ENCODE data around the gene VPS11.
"Not testable (repeated sequence)": the region's sequence is repeated elsewhere in the genome, so short reads cannot be mapped to it uniquely, and the experiment has no call there.

The VPS11 gene

DNA sequence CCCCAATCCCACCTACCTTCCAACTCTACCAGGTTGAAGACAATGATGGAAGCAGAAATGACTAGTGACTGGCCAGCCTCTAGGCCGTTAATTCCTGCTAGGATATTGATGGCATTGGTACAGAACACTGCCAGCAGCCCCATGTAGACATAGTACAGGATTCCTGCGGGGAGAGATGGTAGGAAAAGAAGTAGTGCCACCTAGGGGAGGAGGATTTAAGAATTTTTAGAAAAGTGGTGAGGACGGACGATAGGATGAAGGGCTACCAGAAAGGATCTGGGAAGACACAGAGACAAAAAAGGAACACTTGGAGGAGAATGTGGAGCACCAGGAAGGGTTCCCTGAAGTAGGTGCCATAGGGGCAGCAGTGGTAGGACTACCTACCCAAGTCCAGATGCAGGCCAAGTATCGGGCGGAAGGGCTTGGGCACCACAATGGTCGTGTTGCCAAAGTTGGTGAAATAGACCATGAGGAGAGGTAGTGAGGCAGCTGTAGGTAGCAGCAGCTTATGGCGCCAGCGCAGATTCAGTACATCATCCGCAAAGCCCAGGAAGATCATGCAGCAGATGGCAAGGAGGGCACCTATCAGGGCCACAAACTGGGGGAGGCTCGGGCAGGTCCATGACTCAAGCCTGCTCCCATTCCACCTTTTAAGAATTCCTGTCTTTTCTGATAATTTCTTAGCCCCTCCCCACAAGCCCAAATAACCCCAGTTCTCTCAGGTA, 32.8 kb downstream of the VPS11 start:
- no peak for TF ChIP-seq EZH2phosphoT487 (IDR thresholded peaks at IDR 0.05; ENCODE audit: borderline replicate concordance)
- TF ChIP-seq, protein P1, sequence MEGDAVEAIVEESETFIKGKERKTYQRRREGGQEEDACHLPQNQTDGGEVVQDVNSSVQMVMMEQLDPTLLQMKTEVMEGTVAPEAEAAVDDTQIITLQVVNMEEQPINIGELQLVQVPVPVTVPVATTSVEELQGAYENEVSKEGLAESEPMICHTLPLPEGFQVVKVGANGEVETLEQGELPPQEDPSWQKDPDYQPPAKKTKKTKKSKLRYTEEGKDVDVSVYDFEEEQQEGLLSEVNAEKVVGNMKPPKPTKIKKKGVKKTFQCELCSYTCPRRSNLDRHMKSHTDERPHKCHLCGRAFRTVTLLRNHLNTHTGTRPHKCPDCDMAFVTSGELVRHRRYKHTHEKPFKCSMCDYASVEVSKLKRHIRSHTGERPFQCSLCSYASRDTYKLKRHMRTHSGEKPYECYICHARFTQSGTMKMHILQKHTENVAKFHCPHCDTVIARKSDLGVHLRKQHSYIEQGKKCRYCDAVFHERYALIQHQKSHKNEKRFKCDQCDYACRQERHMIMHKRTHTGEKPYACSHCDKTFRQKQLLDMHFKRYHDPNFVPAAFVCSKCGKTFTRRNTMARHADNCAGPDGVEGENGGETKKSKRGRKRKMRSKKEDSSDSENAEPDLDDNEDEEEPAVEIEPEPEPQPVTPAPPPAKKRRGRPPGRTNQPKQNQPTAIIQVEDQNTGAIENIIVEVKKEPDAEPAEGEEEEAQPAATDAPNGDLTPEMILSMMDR (conservative IDR thresholded peaks at IDR 0.05; ENCODE audit: low read length): peak; percentile 72
- Histone ChIP-seq H3K9me3 (ENCODE audit: insufficient read depth, low read depth, low read length) (no peaks in the 10 kb centered on the region), H4K20me1 (ENCODE audit: insufficient read depth, low read length, poor library complexity, severe bottlenecking) (no peaks in the 10 kb centered on the region), H3K9ac (ENCODE audit: low read depth, low read length, poor library complexity, severe bottlenecking) (peak overlapping the region; percentile 84), H3K4me2 (ENCODE audit: low read depth, low read length, poor library complexity, severe bottlenecking) (peak overlapping the region; percentile 99), H3K36me3 (ENCODE audit: insufficient read depth, low read length) (peaks cover 19% of the 10 kb centered on the region; the same call in 1 of the 2 replicates), H2AFZ (ENCODE audit: low read length) (peak overlapping the region; percentile 22; the same call in 1 of the 2 replicates), H3K79me2 (ENCODE audit: insufficient read depth, low read length) (peaks cover 55% of the 10 kb centered on the region), H3K4me1 (ENCODE audit: insufficient read depth, low read length, poor library complexity, severe bottlenecking) (peaks cover 23% of the 10 kb centered on the region), H3F3A (ENCODE audit: low read depth) (no peaks in the 10 kb centered on the region), H3K9me2 (replicated peaks; ENCODE audit: low read depth, low read length) (no peaks in the 10 kb centered on the region), H3K27me3 (ENCODE audit: insufficient read depth, low read length, poor library complexity, severe bottlenecking) (no peaks in the 10 kb centered on the region), H3K4me3 (ENCODE audit: low read length, poor library complexity, severe bottlenecking) (peak overlapping the region; percentile 88)

DNA sequence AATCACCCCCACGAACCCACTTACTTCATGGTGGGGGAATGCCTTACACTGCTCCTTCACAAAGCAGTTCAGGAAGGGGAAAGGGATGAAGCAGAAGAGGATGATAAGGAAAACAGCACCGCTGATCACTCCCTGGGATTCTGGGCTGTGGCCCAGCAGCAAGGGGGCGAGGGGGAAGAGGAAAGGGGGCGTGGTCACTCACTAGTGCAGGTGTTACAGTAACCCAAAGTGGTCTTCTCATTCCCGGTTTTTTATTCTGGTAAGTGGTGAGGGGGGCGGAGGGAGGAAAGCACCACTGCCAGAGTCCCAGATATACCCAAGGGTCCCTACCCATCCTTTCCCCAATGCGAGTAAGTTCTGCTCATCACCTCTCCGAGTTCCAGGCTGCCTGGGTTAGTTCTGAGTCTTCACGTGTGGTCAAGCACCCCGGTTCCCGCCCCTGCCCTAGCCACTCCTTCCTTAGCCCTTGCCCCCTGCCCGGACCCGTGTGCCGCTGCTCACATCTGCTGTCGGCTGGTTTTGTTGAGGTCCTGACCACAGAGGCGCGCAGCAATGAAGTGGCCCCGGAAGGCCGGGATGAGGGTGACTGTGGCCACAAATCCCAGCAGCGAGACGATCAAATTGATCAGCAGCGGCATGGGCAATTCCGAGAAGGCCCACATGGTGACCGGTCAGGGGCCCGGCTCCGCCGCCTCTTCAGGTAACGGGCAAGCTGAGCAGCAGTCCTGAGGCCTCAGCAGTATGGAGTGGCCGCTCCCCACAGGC, 33.6 kb downstream of the VPS11 start:
- no peaks in the 10 kb centered on the region for H4K20me1 ChIP-seq (ENCODE audit: insufficient read depth, low read length, poor library complexity, severe bottlenecking)
- peaks cover 24% of the 10 kb centered on the region for H3K4me1 ChIP-seq (ENCODE audit: insufficient read depth, low read length, poor library complexity, severe bottlenecking)
- TF ChIP-seq, protein P1 (conservative IDR thresholded peaks at IDR 0.05; ENCODE audit: low read length): no peak
- no peak for TF ChIP-seq EZH2phosphoT487 (IDR thresholded peaks at IDR 0.05; ENCODE audit: borderline replicate concordance)
- H3K9me3 ChIP-seq (ENCODE audit: insufficient read depth, low read depth, low read length): no peaks in the 10 kb centered on the region
- peaks cover 19% of the 10 kb centered on the region; the same call in 1 of the 2 replicates for H3K36me3 ChIP-seq (ENCODE audit: insufficient read depth, low read length)
- no peaks in the 10 kb centered on the region for H3K27me3 ChIP-seq (ENCODE audit: insufficient read depth, low read length, poor library complexity, severe bottlenecking)
- H2AFZ ChIP-seq (ENCODE audit: low read length): peak overlapping the region; percentile 91
- H3K4me3 ChIP-seq (ENCODE audit: low read length, poor library complexity, severe bottlenecking): peak overlapping the region; percentile 88
- no peaks in the 10 kb centered on the region for H3F3A ChIP-seq (ENCODE audit: low read depth)
- H3K9ac ChIP-seq (ENCODE audit: low read depth, low read length, poor library complexity, severe bottlenecking): peak overlapping the region; percentile 84
- peak overlapping the region; percentile 99 for H3K4me2 ChIP-seq (ENCODE audit: low read depth, low read length, poor library complexity, severe bottlenecking)
- no peaks in the 10 kb centered on the region for H3K9me2 ChIP-seq (replicated peaks; ENCODE audit: low read depth, low read length)
- H3K79me2 ChIP-seq (ENCODE audit: insufficient read depth, low read length): peaks cover 51% of the 10 kb centered on the region

DNA sequence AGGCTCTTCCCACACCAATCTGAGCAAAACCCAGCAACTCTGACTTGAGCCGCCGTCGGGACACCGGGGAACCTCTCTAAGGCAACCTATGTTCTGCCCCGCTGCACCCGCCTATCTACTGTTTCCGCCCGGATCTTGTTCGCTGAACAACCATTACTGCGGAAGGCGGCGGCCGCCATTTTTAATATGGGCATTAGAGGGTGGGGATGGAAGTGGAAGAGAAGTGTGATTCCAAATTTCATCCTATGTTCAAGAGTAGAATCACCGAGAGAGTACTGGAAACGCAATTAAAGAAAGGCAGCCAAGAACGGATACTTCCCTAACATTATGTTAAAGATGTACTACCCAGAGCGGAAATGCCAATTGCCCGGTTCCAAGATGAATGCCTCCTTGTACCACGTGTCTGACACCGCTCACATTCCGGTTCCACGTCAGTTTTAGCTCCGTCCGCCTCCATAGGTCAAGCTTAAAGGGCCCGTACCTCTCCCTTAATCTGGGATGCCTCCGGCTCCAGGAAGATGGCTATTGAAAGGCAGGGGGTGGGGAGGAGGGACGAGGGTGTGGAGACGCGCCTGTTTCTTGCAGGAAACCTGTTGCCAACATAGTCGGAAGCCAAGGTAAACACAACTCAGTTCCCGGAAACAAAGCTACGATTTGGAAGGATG, 34.3 kb downstream of the VPS11 start, which contains the start of gene DPAGT1:
DPAGT1 (minus strand) TSS at position 95 of the 665 bp plus-strand sequence. CDS start 198 bp downstream, outside the sequence.
- Histone ChIP-seq H3K4me2 (ENCODE audit: low read depth, low read length, poor library complexity, severe bottlenecking) (peak within 1 kb of the TSS; percentile 99), H3K9me3 (ENCODE audit: insufficient read depth, low read depth, low read length) (no peaks in the 10 kb centered on the region), H4K20me1 (ENCODE audit: insufficient read depth, low read length, poor library complexity, severe bottlenecking) (no peaks in the 10 kb centered on the region), H3K27me3 (ENCODE audit: insufficient read depth, low read length, poor library complexity, severe bottlenecking) (no peaks in the 10 kb centered on the region), H3K9ac (ENCODE audit: low read depth, low read length, poor library complexity, severe bottlenecking) (peak within 1 kb of the TSS; percentile 84), H3K4me3 (ENCODE audit: low read length, poor library complexity, severe bottlenecking) (peak within 1 kb of the TSS; percentile 88), H2AFZ (ENCODE audit: low read length) (peak within 1 kb of the TSS; percentile 91), H3K36me3 (ENCODE audit: insufficient read depth, low read length) (peaks cover 16% of the 10 kb centered on the region; the same call in 1 of the 2 replicates), H3K4me1 (ENCODE audit: insufficient read depth, low read length, poor library complexity, severe bottlenecking) (peaks cover 31% of the 10 kb centered on the region), H3F3A (ENCODE audit: low read depth) (no peaks in the 10 kb centered on the region), H3K79me2 (ENCODE audit: insufficient read depth, low read length) (peaks cover 49% of the 10 kb centered on the region), H3K9me2 (replicated peaks; ENCODE audit: low read depth, low read length) (no peaks in the 10 kb centered on the region)
- TF ChIP-seq, protein P1 (conservative IDR thresholded peaks at IDR 0.05; ENCODE audit: low read length): no peak
- no peak for TF ChIP-seq EZH2phosphoT487 (IDR thresholded peaks at IDR 0.05; ENCODE audit: borderline replicate concordance)

DNA sequence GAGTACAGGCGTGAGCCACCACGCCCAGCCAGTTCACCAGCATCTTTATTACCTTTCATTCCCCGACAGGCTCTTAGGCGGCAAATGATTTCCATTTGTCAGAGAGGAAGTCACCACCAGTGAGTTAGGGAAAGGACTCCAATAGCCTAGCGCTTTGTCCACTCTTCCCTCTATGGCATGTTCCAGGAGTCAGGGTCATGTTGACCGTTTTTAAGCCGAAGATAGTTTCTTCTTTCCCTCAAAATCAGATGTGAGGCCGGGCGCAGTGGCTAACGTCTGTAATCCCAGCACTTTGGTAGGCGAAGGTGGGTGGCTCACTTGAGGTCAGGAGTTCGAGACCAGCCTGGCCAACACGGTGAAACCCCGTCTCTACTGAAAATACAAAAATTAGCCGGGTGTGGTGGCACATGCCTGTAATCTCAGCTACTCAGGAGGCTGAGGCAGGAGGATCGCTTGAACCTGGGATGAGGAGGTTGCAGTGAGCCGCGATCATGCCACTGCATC, 35.6 kb downstream of the VPS11 start:
- H3K4me3 ChIP-seq (ENCODE audit: low read length, poor library complexity, severe bottlenecking): peak overlapping the region; percentile 88
- peaks cover 47% of the 10 kb centered on the region for H3K79me2 ChIP-seq (ENCODE audit: insufficient read depth, low read length)
- H2AFZ ChIP-seq (ENCODE audit: low read length); H4K20me1 ChIP-seq (ENCODE audit: insufficient read depth, low read length, poor library complexity, severe bottlenecking); H3K9me3 ChIP-seq (ENCODE audit: insufficient read depth, low read depth, low read length); H3K9me2 ChIP-seq (replicated peaks; ENCODE audit: low read depth, low read length); H3K27me3 ChIP-seq (ENCODE audit: insufficient read depth, low read length, poor library complexity, severe bottlenecking); H3K36me3 ChIP-seq (ENCODE audit: insufficient read depth, low read length); H3F3A ChIP-seq (ENCODE audit: low read depth): not testable (repeated sequence)
- peak overlapping the region; percentile 99 for H3K4me2 ChIP-seq (ENCODE audit: low read depth, low read length, poor library complexity, severe bottlenecking)
- peak overlapping the region; percentile 84 for H3K9ac ChIP-seq (ENCODE audit: low read depth, low read length, poor library complexity, severe bottlenecking)
- peaks cover 34% of the 10 kb centered on the region for H3K4me1 ChIP-seq (ENCODE audit: insufficient read depth, low read length, poor library complexity, severe bottlenecking)
